Activated CD4-positive, CD25-positive, alpha-beta regulatory T cell (primary cell): ENCODE data around the gene IL11.

ENCODE experiments used
- DNase-seq, 4 experiments: peaks; one replicate each; lab custom pipeline; 2025; lab: John Stamatoyannopoulos, UW

The IL11 gene

DNA sequence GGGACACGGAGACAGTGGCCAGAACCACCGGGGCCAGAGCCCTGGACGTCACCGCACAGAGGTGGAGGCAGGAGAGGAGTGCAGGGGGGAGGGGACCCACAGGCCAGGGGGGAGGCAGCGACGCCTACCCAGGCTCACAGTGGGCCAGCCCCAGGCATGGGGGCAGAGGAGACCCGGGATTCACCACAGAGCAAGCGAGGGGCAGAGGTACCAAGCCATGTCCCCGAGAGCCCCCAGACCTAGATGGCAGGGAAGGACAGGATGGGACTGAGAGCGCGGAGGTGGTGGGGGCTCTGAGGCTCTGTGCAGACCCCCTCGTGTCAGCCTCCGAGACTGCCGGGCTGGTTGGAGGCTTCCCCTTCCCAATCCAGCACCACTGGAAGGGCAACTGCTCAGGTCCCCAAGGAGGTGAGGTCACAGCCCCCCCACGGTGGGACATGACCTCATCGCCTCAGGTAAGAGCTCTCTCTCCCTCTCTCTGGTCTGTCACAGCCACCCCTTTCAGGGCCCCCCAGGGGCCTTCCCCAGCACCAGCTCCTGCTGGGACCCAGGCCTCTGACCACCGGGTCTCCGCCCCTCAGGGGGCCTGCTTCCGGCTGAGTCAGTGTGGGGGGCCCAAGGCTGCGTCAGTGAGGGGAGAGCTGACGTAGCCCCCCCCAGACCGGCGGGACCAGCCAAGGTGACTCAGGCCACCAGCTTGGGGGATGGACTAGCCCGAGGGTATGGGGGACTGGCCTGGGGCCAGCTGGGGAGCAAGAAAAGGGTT is 2.2 kb upstream of the IL11 start:
- DNase-seq: no peak

DNA sequence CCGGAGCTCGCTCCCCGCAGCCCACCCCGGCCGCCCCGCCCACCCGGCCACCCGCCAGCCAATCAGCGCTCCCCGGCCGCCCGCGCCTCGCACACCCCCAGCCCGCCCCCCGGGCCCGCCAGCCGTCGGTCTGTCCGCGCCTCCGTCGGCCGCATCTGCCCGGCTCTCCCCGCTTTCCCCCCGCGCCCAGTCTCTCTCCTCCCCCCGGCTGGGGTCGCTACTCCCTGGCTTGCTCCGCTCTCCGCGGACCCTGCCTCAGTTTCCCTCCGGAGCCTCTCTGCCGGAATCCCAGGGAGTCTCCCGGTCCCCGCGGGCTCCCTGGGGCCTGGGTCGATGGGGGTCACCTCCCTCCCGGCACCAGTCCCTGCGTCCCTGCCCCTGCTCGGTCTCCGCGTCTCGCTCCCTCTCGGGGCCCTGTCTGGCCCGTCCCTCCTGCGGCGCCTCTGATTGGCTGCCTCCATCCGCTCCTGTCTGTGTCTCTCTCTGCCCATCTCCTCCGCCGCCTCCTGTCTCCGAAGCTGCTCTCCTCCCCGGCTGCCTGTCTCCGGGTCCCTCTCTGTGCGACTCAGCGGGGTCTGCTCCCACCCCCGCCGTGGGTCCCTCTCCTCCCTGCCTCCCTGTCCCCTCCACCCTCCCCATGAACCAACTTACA is 484 bp downstream of the IL11 start:
- no peak for DNase-seq

DNA sequence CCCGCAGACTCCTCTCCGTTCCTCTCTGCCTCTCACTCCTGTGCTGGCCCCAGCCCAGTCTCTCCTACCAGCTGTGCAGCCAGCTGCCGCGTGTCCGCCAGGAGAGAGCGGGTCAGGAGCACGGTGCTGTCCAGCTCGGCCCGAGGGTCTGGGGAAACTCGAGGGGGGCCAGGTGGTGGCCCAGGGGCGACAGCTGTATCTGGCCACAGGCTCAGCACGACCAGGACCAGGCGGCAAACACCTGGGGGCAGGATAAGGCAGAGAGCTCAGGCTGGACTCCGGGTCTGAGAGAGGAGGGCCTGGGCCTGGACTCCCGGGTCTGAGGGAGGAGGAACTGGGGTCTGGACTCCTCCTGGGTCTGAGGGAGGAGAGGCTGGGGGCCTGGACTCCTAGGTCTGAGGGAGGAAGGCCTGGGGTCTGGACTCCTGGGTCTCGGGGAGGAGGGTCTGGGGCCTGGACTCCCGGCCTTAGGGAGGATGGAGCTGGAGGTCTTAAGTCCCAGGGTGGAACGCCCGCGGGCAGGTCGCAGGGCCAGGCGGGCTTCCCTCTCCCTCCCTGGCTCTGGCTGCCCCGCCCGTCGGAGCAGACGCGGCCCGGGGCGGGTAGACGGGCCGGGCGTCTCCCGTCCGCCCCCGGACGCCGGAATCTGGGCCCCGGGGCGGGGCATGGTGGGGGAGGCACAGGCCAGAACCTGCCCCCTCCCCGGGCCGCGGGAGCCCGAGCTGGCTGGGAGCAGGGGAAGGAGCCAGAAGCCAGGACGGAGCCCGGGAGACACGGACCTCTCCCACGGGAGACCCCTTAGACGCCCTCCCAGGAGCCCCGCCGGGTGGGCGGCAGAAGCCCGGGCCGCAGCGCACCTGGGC is 1.3 kb downstream of the IL11 start:
- no peak for DNase-seq

- no peak for DNase-seq
Observed at GRCh38 chr19:55368106-55368505, 2.2 kb downstream of the IL11 start.

- no peak for DNase-seq
Observed at GRCh38 chr19:55366790-55367189, 3.5 kb downstream of the IL11 start.

DNA sequence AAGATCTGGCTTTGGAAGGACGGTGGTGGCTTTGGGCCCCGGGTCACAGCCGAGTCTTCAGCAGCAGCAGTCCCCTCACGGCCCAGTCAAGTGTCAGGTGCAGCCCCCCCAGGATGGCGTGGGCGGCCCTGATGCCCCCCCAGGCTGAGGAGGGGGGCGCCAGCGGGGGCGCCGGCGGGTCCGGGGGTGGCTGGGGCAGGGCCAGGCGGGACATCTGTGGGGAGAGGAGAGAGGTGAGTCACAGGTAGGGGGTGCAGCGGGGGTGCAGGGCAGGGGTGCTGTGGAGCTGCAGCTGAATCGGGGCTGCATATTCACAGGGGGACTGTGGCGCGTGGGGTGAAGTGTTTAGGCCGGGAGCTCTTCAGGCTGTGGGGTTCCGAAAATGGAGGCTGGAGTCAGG is 4.3 kb downstream of the IL11 start:
- DNase-seq: no peak

DNA sequence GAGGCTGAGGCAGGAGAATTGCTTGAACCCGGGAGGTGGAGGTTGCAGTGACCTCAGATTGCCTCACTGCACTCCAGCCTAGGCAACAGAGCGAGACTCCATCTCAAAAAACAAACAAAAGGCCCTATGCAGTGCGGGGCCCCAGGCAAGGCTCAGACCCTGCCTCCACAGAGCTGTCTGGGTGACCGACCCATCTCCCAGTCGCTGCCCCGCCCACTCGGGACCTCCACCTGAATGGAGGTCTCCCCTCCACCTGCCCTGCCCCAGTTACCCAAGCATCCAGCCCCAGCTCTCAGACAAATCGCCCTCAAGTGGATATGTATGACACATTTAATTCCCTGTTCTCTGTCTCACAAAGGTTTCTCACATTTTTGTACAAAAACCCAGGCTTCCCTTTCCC is 5.0 kb downstream of the IL11 start:
- no peak for DNase-seq

DNA sequence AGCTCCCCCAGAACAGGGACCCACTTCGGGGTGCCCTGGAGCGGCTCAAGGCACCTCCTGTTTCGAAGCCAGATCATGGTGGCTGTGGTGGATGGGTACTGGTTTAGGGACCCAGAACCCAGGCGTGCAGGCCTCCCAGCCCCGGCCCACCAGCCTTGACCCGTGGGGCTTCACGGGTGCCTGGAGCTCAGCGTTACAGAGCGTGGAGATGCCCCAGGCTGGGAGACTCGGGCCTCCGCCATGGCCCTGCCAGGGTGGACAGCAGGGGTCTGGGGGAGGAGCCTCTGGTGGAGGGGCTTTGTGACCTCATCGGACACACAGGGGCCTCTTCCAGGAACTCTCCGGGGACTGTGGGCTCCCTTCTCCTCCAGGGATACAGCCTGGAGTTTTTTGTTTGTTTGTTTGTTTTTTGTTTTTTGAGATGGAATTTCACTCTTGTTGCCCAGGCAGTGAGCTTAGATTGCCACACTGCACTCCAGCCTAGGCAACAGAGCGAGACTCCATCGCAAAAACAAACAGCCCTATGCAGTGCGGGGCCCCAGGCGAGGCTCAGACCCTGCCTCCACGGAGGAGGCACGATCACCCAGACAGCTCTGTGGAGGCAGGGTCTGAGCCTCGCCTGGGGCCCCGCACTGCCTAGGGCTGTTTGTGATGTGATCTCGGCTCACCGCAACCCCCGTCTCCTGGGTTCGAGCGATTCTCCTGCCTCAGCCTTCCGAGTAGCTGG is 7.1 kb downstream of the IL11 start, which contains the start of gene GARIN5B:
Gene GARIN5B, minus strand, starts transcription at position 271 of the 727 bp plus-strand sequence. Its CDS starts 194 bp downstream, at position 77.
- DNase-seq: no peak

GRCh38 chr19:55362174-55362989 is 7.9 kb downstream of the IL11 start:
- DNase-seq: no peak

DNA sequence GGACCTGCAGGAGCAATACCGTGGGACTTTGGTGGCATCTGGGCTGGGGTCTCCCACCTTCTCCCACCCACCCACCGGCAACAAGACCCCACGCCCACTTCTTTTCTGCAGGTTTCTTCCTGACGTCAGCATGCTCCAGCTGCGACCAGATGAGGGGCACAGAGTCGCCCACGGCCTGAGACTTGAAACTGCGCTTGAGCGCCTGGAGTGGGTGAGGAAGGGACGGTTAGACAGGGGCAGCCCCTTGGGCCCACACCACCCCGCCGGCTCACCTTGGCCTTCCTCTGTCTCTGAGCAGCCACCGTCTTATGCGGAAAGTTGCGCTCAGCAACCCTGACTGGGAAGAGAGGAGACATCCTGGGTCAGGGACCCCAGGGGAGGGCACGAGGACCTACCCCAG is 9.4 kb downstream of the IL11 start:
- no peak for DNase-seq

DNA sequence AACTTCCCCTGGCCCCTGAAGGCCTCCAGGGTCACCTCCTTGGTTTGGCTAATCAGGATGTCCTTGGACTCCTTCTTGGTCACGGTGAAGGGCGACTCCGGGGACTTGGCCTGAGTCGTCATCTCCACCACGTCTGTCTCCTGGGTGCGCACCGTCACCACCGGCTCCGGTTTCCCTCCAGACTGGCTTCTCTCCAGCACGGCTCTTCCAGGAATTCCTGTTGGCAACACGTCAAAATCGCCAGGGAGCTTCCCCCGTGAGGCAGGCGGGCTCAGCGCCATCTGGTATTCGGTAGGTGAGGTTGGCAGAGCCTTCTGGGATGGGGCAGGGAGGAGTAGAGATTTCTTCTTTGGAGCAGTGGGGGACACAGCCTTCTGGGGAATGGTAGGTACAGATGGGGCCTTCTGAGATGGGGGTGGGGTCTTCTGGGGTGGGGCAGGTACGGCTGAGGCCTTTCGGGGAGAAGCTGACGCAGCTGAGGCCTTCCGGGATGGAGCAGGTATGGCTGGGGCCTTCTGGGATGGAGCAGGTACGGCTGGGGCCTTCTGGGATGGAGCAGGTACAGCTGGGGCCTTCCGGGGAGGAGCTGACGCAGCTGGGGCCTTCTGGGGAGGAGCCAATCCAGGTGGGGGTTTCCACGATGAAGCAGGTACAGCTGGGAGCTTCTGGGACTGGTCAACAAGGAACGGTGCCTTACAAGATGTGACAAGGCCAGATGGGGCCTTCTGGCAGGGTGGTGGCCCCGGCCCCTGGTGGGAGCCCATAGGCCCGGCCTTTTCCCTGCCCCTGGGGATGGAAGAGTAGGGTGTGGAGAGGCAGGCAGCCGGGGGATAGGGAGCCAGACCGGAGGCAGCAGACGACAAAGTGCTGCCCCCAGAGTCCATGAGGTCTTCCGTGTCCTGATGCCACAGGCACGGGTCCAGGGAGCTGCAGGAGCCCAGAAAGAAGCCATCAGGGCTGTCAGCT is 11.0 kb downstream of the IL11 start:
- no peak for DNase-seq

DNA sequence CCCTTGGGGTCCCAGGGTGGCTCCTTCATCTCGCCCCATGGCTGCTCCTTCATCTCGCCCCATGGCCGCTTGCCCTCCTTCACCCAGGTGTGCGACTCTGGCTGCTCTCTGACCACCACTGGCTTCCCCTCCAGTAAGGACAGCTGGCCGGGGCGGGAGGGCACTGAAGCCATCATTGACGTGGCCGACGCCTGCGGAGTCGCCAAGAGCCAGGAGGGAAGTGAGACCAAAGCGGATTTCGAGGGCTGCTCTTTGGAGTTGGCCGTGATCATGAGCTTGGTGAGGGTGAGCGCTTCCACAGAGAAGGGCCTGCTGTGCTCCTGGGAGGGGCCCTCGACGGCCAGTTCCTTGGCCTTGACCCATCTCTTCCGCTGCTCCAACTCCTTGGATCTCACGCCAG is 11.8 kb downstream of the IL11 start:
- DNase-seq: no peak

- no peak for DNase-seq
Observed at GRCh38 chr19:55355213-55355821, 14.9 kb downstream of the IL11 start.

GRCh38 chr19:55354698-55355212 is 15.5 kb downstream of the IL11 start, which contains the start of gene COX6B2:
TSS of gene COX6B2 (minus strand) at chr19:55354719. CDS start at chr19:55354521, 198 bp downstream.
- no peak for DNase-seq

DNA sequence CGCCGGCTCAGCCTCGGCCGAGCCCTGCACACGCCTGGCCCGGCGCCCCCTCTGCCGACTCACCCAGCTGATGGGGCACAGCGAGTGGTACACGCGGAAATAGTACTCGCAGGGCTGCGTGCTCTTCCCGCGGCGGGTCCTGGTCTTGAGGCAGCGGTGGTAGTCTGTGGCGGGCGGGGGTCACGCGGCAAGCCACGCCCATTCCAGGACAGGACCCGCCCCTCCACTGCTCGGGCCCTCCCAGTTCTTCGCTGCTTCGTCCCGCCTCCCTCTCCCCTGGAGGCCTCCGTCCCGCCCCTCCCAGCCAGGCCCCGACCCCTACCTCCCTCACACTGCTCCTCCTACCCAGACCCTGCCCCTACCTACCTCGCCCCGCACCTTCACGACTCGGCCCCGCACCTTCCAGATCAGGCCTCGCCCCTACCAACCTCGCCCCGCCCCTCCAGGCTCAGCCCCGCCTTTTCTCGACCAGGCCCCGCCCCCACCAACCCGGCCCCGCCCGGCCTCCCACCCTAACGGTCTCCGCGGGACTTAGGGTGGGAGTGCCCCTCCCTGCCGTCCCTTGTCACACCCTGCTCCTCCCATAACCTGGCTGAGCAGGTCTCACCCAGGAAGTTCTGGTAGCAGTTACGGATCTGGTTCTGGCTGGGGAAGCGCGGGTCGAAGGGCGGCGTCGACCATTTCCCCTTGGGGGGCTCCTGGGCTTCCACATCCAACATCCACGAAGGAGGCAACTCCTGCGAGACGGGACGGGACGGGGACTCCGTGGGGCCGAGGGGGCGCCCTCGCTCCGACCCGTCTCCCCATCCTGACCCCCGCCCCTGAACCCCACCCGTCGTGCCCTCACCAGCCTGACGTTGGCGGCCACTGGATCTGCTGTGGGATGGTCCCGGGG is 16.2 kb downstream of the IL11 start:
- peak; percentile 42 to 48 (median 47) for DNase-seq

GRCh38 chr19:55353356-55353802 is 16.9 kb downstream of the IL11 start:
- no peak for DNase-seq

GRCh38 chr19:55352549-55353145 is 17.6 kb downstream of the IL11 start:
- no peak for DNase-seq

- no peak for DNase-seq
Observed at GRCh38 chr19:55352040-55352439, 18.2 kb downstream of the IL11 start.
